K562 treated with DMSO at 1 percent for 4 hours (cell line): Measurements from ENCODE around the gene CENPH. TPM values are rescaled to one million over a fixed set of nuclear protein-coding genes. Genes with fewer than 3 reads are reported as not detected.

Source experiments
- total RNA-seq: library from RNA; unstranded; fragments of 300-600 nt; gene quantifications from 2 replicates; pipeline ENCODE4 v1.2.3, GENCODE V29; 2022; ENCODE audit not compliant: insufficient read depth

CENPH gene, protein sequence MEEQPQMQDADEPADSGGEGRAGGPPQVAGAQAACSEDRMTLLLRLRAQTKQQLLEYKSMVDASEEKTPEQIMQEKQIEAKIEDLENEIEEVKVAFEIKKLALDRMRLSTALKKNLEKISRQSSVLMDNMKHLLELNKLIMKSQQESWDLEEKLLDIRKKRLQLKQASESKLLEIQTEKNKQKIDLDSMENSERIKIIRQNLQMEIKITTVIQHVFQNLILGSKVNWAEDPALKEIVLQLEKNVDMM
- 76.3 and 78.9 TPM in 2 replicates for total RNA-seq

DNA sequence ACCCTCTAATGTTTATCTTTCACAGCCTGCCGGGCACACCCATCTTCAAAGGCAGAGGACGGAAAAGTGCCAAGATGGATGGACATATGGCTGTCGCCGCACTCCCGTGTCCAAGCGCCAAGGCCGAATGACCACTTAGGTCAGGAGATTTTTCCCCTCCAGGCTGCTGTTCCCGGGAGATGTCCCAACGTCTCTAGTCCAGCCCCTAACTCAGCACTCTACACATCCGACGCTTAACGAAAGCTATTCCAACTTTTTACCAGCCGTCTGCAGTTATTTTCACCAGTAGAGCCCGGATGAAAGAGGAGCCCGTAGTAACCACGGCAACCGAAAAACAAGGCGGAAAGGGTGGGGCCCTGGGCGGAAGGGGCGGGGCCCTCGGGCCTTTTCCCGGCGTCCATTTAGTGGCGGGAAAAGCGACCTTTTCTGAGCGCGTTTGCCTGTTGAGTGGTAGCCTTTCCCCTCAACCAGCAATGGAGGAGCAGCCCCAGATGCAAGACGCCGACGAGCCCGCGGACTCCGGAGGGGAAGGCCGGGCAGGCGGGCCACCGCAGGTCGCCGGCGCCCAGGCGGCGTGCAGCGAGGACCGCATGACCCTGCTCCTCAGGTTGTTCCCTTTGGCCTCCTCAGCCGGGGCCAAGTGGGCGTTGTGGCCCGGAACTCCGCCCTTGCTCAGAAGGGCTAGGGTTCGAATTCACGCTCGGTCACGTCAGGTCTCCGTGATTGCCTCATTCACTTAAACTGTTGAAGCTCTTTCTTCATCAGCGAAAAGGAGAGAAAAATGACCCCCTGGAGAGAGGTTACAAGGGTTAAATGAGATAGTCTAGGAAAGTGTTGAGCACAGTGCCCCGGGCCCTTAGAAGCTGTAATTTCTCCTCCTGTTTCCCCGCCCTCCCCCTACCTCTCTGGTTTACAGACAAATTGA is at the start of gene CENPH:
CENPH (plus strand) TSS at position 422 of the 925 bp plus-strand sequence; CDS start at position 474, 52 bp downstream.

DNA sequence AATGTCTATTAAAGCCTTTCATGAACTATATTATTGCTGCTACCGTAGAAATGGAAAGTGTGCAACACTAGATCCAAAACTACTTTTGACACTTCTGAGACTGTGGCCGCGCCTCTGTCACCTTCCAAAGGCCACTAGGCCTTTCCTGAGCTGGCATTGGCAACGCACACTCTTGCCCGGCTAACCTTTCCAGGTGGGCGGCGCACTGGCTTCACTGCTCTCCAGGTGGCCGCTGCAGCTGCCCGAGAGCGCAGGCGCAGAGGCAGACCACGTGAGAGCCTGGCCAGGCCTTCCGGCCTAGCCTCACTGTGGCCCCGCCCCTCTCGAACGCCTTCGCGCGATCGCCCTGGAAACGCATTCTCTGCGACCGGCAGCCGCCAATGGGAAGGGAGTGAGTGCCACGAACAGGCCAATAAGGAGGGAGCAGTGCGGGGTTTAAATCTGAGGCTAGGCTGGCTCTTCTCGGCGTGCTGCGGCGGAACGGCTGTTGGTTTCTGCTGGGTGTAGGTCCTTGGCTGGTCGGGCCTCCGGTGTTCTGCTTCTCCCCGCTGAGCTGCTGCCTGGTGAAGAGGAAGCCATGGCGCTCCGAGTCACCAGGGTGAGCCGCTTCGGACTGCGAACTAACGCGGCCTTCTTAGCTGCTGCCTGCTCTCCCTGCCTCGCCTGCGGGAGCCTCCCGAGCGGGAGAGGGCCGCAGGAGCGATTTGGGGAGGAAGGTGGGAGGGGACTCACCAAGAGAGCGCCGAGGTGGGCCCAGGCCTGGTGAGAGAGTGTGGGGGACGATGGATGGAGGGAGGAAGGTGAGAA is 22.5 kb upstream of the CENPH start, which contains the start of gene CCNB1:
CCNB1 (plus strand) TSS at position 465 of the 807 bp plus-strand sequence; CDS start at position 578, 113 bp downstream.

DNA sequence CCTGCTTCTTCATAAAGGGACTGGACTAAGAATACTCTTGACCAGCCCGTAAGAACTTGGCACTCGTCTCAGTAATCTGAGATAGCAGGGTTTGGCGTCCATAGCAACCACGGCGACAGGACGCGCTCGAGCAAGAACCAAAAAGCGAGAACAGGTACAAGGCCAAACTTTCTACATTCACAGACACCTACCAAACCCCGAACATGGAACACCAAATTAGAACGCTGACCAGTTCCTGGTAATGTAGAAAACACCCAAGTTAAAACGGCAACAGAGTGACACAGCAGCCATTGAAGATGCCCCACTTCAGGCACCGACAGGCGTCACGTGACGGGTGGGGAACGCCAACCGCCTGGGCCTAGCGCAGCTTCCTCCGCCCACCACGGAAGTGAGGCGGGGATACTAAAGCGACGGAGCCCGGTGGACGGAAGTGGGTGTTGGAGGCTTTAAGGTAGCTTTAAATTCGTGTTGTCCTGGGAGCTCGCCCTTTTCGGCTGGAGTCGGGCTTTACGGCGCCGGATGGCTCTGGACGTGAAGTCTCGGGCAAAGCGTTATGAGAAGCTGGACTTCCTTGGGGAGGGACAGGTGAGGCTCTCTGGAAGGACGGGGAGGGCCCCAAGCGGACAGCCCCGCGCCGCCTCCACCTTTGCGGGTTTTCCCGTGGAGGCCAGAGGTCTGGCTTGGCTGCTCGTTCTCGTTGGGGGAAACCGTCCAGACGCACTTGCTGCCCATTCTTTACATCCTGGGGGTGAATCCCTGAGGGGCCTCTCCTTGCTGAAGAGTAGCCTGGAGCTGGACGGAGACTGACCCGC is 45.3 kb downstream of the CENPH start, which contains the start of gene CDK7:
CDK7 (plus strand) TSS at position 430 of the 812 bp plus-strand sequence; CDS start at position 520, 90 bp downstream.

Other genes starting within 250 kb of the CENPH start
- 38.3 and 40.7 TPM in 2 replicates for gene SLC30A5, start 95.6 kb upstream of the CENPH start, total RNA-seq
- 118 and 138 TPM in 2 replicates for gene CCNB1, start 22.4 kb upstream of the CENPH start, total RNA-seq
- 40.0 and 42.2 TPM in 2 replicates for gene CDK7, start 45.3 kb downstream of the CENPH start, total RNA-seq
- 2.8 and 3.1 TPM in 2 replicates for gene CCDC125, start 143.2 kb downstream of the CENPH start, total RNA-seq
- gene AK6, start 179.9 kb downstream of the CENPH start, total RNA-seq: 38.3 and 57.1 TPM in 2 replicates
- 128 and 137 TPM in 2 replicates for gene TAF9, start 179.9 kb downstream of the CENPH start, total RNA-seq
- 18.1 and 31.1 TPM in 2 replicates for gene RAD17, start 180.2 kb downstream of the CENPH start, total RNA-seq
- gene MARVELD2, start 225.5 kb downstream of the CENPH start, total RNA-seq: 0.21 TPM in 1 of 2 replicates, not detected in the other